KMS-11 (cell line): ENCODE data around the gene CAMTA1.
"Not testable (repeated sequence)": the region's sequence is repeated elsewhere in the genome, so short reads cannot be mapped to it uniquely, and the experiment has no call there.

ENCODE experiments used
- H2AFZ ChIP-seq: fragments of 200-600 bp; sonication (generic); 2 replicates; pipeline ENCODE4 v1.6.1; 2016; ENCODE audit warnings: antibody characterized with exemption, mixed run types, low read depth
- H3K27ac ChIP-seq: fragments of 200-600 bp; sonication (generic); 2 replicates; pipeline ENCODE4 v1.6.1; 2016; ENCODE audit warnings: mild to moderate bottlenecking, mixed run types
- H3K27me3 ChIP-seq: fragments of 200-600 bp; sonication (generic); 2 replicates; pipeline ENCODE4 v1.6.1; 2017; ENCODE audit warnings: mild to moderate bottlenecking, low read depth, mixed run types, moderate library complexity; ENCODE audit not compliant: insufficient read depth
- H3K36me3 ChIP-seq: fragments of 200-600 bp; sonication (generic); 2 replicates; pipeline ENCODE4 v1.6.1; 2017; ENCODE audit warnings: mild to moderate bottlenecking, mixed run types; ENCODE audit not compliant: insufficient read depth
- H3K4me1 ChIP-seq: fragments of 200-600 bp; sonication (generic); 2 replicates; pipeline ENCODE4 v1.6.1; 2016; ENCODE audit warnings: mild to moderate bottlenecking, low read depth, mixed run types; ENCODE audit not compliant: poor library complexity, severe bottlenecking
- H3K4me2 ChIP-seq: fragments of 200-600 bp; sonication (generic); 2 replicates; pipeline ENCODE4 v1.7.0; 2016; ENCODE audit warnings: mild to moderate bottlenecking, mixed run types
- H3K4me3 ChIP-seq: fragments of 200-600 bp; sonication (generic); IDR thresholded peaks from 2 replicates; pipeline ENCODE4 v1.6.1; 2017; ENCODE audit warnings: low read depth, low read length, mixed read lengths; ENCODE audit not compliant: insufficient read depth
- H3K79me2 ChIP-seq: fragments of 200-600 bp; sonication (generic); 2 replicates; pipeline ENCODE4 v1.6.1; 2016; ENCODE audit warnings: low read depth, mixed run types; ENCODE audit not compliant: insufficient read depth
- H3K9ac ChIP-seq: fragments of 200-600 bp; sonication (generic); 2 replicates; pipeline ENCODE4 v1.6.1; 2016; ENCODE audit warnings: mild to moderate bottlenecking, mixed run types
- H4K20me1 ChIP-seq: fragments of 200-600 bp; sonication (generic); 2 replicates; pipeline ENCODE4 v1.6.1; 2016; ENCODE audit warnings: mild to moderate bottlenecking, mixed run types; ENCODE audit not compliant: insufficient read depth
- TF ChIP-seq, protein P1 (sequence below): fragments of 200-600 bp; sonication (generic); conservative IDR thresholded peaks from 2 replicates; pipeline ENCODE4 v1.6.1; 2017; ENCODE audit warnings: low read depth, mild to moderate bottlenecking, antibody characterized with exemption, low read length, moderate library complexity, mixed read lengths

The CAMTA1 gene

DNA sequence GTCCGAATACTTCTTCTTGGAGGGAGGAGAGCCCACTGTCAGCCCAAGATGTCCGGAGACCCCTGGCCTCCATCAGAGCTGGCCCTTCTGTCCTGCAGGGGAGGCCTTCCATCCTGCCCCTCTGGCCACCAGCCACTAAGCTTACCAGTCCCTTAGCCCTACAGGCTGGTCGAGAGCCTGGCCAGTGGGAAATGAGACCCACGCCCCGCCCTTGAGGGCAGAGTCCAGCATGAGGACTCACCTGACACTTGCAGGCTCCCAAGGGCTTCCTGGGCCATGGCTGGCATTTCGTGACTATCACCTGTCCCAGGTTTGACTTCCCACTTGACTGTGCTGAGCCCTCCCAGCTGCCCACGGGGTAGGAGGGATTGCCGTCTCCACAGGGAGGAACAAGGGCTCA, 624.0 kb downstream of the CAMTA1 start:
- Histone ChIP-seq H2AFZ (no peak overlapping the region), H3K79me2 (no peaks in the 10 kb centered on the region), H3K36me3 (no peaks in the 10 kb centered on the region), H3K27me3 (no peaks in the 10 kb centered on the region), H3K9ac (no peak overlapping the region), H3K4me2 (peak overlapping the region; percentile 8; the same call in 1 of the 2 replicates), H3K27ac (no peak overlapping the region), H4K20me1 (no peaks in the 10 kb centered on the region), H3K4me3 (no peak overlapping the region), H3K4me1 (peaks cover 64% of the 10 kb centered on the region)
- TF ChIP-seq, protein P1, sequence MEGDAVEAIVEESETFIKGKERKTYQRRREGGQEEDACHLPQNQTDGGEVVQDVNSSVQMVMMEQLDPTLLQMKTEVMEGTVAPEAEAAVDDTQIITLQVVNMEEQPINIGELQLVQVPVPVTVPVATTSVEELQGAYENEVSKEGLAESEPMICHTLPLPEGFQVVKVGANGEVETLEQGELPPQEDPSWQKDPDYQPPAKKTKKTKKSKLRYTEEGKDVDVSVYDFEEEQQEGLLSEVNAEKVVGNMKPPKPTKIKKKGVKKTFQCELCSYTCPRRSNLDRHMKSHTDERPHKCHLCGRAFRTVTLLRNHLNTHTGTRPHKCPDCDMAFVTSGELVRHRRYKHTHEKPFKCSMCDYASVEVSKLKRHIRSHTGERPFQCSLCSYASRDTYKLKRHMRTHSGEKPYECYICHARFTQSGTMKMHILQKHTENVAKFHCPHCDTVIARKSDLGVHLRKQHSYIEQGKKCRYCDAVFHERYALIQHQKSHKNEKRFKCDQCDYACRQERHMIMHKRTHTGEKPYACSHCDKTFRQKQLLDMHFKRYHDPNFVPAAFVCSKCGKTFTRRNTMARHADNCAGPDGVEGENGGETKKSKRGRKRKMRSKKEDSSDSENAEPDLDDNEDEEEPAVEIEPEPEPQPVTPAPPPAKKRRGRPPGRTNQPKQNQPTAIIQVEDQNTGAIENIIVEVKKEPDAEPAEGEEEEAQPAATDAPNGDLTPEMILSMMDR, result no peak

DNA sequence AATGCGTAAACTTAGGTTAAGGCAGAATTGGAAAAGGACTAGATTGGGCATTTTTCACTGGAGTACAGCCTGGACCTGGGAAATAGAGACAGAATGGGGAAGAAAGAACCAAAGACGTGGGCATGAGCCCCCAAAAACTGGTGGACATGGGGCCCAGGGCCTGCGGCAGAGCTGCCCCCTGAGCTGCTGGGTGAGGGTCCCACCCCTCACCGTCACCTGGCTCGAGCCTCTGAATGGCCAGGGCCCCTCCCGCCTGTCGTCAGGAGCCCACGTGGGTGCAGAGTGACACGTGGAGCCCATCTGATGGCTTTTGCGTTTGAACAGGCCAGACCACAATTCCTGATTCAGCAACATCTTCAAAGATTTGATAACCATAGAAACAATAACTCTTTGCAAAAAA, 624.9 kb downstream of the CAMTA1 start:
- Histone ChIP-seq H3K36me3 (no peaks in the 10 kb centered on the region), H3K27me3 (no peaks in the 10 kb centered on the region), H3K4me3 (no peak overlapping the region), H3K27ac (peak overlapping the region; percentile 44), H3K4me1 (peaks cover 59% of the 10 kb centered on the region), H3K4me2 (peak overlapping the region; percentile 8), H2AFZ (no peak overlapping the region), H3K79me2 (no peaks in the 10 kb centered on the region), H4K20me1 (no peaks in the 10 kb centered on the region), H3K9ac (peak overlapping the region; percentile 9; the same call in 1 of the 2 replicates)
- TF ChIP-seq, protein P1, result no peak

DNA sequence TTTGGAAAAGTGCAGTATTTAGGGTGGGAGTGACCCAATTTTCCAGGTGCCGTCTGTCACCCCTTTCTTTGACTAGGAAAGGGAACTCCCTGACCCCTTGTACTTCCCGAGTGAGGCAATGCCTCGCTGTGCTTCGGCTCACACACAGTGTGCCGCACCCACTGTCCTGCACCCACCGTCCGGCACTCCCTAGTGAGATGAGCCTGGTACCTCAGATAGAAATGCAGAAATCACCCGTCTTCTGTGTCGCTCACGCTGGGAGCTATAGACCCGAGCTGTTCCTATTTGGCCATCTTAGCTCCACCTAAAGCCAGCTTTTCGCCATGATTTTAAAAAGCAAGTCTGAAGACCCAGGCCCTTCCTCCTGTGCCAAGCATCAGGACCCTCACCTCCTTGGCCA, 632.4 kb downstream of the CAMTA1 start:
- H3K27ac ChIP-seq, H3K27me3 ChIP-seq, H2AFZ ChIP-seq, H3K9ac ChIP-seq, H3K4me2 ChIP-seq, H3K36me3 ChIP-seq, H3K4me3 ChIP-seq, H4K20me1 ChIP-seq, H3K79me2 ChIP-seq, H3K4me1 ChIP-seq: not testable (repeated sequence)

DNA sequence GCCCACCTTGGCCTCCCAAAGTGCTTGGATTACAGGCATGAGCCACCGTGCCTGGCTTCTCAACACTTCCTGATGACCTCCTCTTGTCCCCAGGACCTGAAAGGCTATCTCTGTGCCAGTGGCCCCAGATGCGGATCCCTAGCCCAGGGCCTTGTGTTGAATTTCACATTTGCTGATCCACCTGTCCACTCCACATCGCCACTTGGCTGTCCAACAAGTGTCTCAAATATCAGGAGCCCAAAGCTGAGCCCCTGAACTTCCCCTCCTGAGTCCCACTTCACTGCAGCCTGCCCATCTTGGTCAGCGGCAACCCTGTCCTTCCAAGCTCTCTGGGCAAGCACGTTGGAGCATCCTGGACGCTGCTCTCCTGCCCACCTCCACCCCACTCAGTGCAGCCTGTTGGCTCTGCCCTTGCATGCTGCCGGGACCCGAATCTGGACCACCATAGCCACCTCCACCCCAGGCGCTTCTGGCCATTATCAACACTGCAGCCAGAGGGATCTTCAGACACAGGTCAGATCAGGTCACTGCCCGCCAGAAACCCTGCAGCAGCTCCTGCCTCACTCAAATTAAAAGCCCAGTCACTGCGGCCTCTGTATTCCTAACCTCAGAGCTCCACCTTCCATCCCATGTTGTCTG, 633.3 kb downstream of the CAMTA1 start:
- H2AFZ ChIP-seq, result no peak overlapping the region
- no peaks in the 10 kb centered on the region for H3K4me1 ChIP-seq
- TF ChIP-seq, protein P1, result no peak
- no peak overlapping the region for H3K4me2 ChIP-seq
- no peaks in the 10 kb centered on the region for H4K20me1 ChIP-seq
- no peaks in the 10 kb centered on the region for H3K79me2 ChIP-seq
- no peak overlapping the region for H3K4me3 ChIP-seq
- H3K27me3 ChIP-seq, result no peaks in the 10 kb centered on the region
- H3K27ac ChIP-seq, result no peak overlapping the region
- no peaks in the 10 kb centered on the region for H3K36me3 ChIP-seq
- H3K9ac ChIP-seq, result no peak overlapping the region

DNA sequence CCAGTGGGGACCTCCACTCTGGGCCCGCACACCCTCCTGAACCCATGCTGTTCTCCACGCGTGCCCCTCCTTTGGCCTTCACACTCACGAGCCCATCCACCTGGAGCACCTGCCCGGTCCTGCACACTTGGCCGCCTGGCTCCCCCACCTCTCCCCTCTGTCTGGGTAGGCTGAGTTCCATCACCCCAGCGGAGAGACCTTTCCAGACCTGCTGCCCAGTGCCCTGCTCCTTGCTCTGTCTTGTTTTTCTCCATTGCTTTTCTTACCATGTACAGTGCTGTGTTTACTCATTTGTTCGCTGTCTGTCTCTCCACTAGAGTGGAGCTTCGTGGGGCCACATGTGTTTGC, 634.8 kb downstream of the CAMTA1 start:
- H3K27me3 ChIP-seq, result no peaks in the 10 kb centered on the region

More for the DNA sequence above, 634.8 kb downstream of the CAMTA1 start:
- H3K79me2 ChIP-seq, result no peaks in the 10 kb centered on the region
- no peak overlapping the region for H3K4me3 ChIP-seq
- no peaks in the 10 kb centered on the region for H3K36me3 ChIP-seq
- no peak overlapping the region for H3K4me2 ChIP-seq
- no peak overlapping the region for H2AFZ ChIP-seq
- no peak overlapping the region for H3K27ac ChIP-seq
- no peak overlapping the region for H3K9ac ChIP-seq
- no peaks in the 10 kb centered on the region for H4K20me1 ChIP-seq
- TF ChIP-seq, protein P1, result no peak
- H3K4me1 ChIP-seq, result no peaks in the 10 kb centered on the region
